ENCODE results near the gene IFNGR2. TPM values are rescaled to one million over a fixed set of nuclear protein-coding genes. Genes with fewer than 3 reads are reported as not detected.
A peak's percentile ranks its signal among the peaks of the same experiment; 100 is the strongest.

Gene IFNGR2
- polyA plus RNA-seq, 2 of the 4 experiments (the other 2 are of a cell fraction) = 24.2 to 47.2 TPM

GRCh38 chr21:33402001-33402979, 923 bp upstream of the IFNGR2 start:
- TF ChIP-seq E2F6 (IDR thresholded peaks at IDR 0.05; ENCODE audit: borderline replicate concordance, low read depth) (no peak), ATOH8 (CRISPR knock-in tag; IDR thresholded peaks at IDR 0.05; ENCODE audit: low read depth) (no peak), EHMT2 (IDR thresholded peaks at IDR 0.05; ENCODE audit: low read depth) (no peak), RARB (CRISPR knock-in tag; IDR thresholded peaks at IDR 0.05) (no peak), HOXB13 (CRISPR knock-in tag; IDR thresholded peaks at IDR 0.05; ENCODE audit: low read depth) (no peak), TFCP2L1 (CRISPR knock-in tag; IDR thresholded peaks at IDR 0.05) (no peak), KDM5A (IDR thresholded peaks at IDR 0.05) (no peak), CHD4 (IDR thresholded peaks at IDR 0.05; ENCODE audit: borderline replicate concordance) (no peak), CBX2 (IDR thresholded peaks at IDR 0.05; ENCODE audit: borderline replicate concordance, low read depth) (no peak), ZC3H11A (IDR thresholded peaks at IDR 0.05) (no peak), TP53 (CRISPR knock-in tag; IDR thresholded peaks at IDR 0.05) (no peak), REST (IDR thresholded peaks at IDR 0.05) (no peak), RFX5 (IDR thresholded peaks at IDR 0.05) (no peak), CTCF (IDR thresholded peaks at IDR 0.05) (no peak), BCL3 (IDR thresholded peaks at IDR 0.05) (no peak), HES2 (IDR thresholded peaks at IDR 0.05) (no peak), SMC3 (IDR thresholded peaks at IDR 0.05) (no peak), POLR2A (IDR thresholded peaks at IDR 0.05; ENCODE audit: low read length) (no peak)
- H3K4me1 ChIP-seq = peaks cover 15% of the 10 kb centered on the region
- ChIA-PET POLR2A (interaction anchor here (0.6 kb wide), 1 partner anchor 18 kb away, joined by 5 read pairs; no protein-coding TSS in a partner anchor), CTCF (interaction anchor here (1.3 to 1.6 kb wide), 2 partner anchors 25 to 41 kb away, joined by 3 read pairs; no protein-coding TSS in a partner anchor)
- H3K9me3 ChIP-seq = no peaks in the 10 kb centered on the region
- peak overlapping the region; percentile 86 for H3K4me2 ChIP-seq
- peak overlapping the region; percentile 92 to 96 for H3K27ac ChIP-seq
- peak overlapping the region; percentile 96 for H3K4me3 ChIP-seq
- DNase-seq (ENCODE audit: low read depth in 1 of 2, low spot score in 1 of 2) (peak in 1 of 2 experiments; percentile 43), ATAC-seq (peak; percentile 31 to 37; a peak in 3 of 6 replicates), FAIRE-seq (no peak)
- 89% methylated on average over 40 of the region's 45 CpGs for WGBS (ENCODE audit: missing lambda C conversion rate)
